ENCODE results near the gene PCDH9. TPM values are rescaled to one million over a fixed set of nuclear protein-coding genes. Genes with fewer than 3 reads are reported as not detected.

Gene PCDH9
- total and polyA plus RNA-seq, 10 of the 15 experiments (the other 5 are each of a cell fraction or from before 2014, with no cell fraction given) = 0.02 to 2.3 (median 0.05) TPM; not detected in 1

DNA sequence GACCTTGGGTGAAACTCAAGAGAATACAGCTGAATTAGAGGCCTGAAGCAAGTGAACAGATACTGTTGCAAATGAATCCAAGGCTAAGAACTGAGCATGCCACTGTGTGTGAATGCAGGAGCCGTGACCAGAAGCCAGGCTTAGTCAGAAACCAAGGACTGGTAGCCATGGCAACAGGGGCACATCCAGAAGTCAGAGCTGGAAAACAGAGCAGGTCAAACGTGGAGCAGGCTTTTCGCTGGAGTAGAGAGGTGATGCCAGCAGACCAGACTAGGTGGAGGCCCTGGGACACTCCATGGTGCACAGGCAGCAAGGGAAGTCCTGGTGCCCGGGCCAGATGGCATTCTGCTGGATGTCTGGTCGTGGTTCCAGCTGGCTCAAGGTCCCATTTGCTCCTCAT lies 564.1 kb downstream of the PCDH9 start:
- FAIRE-seq (no peak), DNase-seq (ENCODE audit: low read depth, low spot score) (no peak), ATAC-seq (0 out of 3 replicates have a peak, but pooled peaks have one; percentile 18)
- H3K27me3 ChIP-seq (replicated peaks in 1 of 2; ENCODE audit: control insufficient read depth in 2 of 2, insufficient read depth in 2 of 2, low read length in 1 of 2) = no peaks in the 10 kb centered on the region
- no peaks in the 10 kb centered on the region for H4K20me1 ChIP-seq (ENCODE audit: control insufficient read depth, insufficient read depth)
- H3K4me1 ChIP-seq (ENCODE audit: control insufficient read depth, insufficient read depth, low read length) = no peaks in the 10 kb centered on the region
- ChIA-PET POLR2A (no interaction called here), RAD21 (ENCODE audit: unreplicated experiment) (no interaction called here), SMC1A (ENCODE audit: uncharacterized antibody, unreplicated experiment) (interaction anchor here (0.8 kb wide), 1 partner anchor 15 kb away, joined by 4 read pairs; no protein-coding TSS in a partner anchor), CTCF (interaction anchor here (0.6 kb wide), 1 partner anchor 530 kb away, joined by 3 read pairs; no protein-coding TSS in a partner anchor)
- no peaks in the 10 kb centered on the region for H3K36me3 ChIP-seq (ENCODE audit: control insufficient read depth in 2 of 2, insufficient read depth in 2 of 2, low read length in 1 of 2)
- no peak overlapping the region for H3K4me2 ChIP-seq (ENCODE audit: control insufficient read depth, insufficient read depth)
- BruUV-seq (replicated peaks) = no TSS peak
- in situ Hi-C loops (cut with MboI) (no loop called here), intact Hi-C loops (cut with micrococcal nuclease; ENCODE audit: unreplicated experiment) (no loop called here)
- H2AFZ ChIP-seq (ENCODE audit: control insufficient read depth, low read depth, low read length) = no peak overlapping the region
- H3K79me2 ChIP-seq (ENCODE audit: control insufficient read depth, insufficient read depth, low read length) = no peaks in the 10 kb centered on the region
- 7% methylated on average over 5 of the region's 5 CpGs for WGBS (ENCODE audit: insufficient coverage, insufficient replicate concordance, low lambda C conversion rate, missing lambda C conversion rate)
- TF ChIP-seq, protein P1, sequence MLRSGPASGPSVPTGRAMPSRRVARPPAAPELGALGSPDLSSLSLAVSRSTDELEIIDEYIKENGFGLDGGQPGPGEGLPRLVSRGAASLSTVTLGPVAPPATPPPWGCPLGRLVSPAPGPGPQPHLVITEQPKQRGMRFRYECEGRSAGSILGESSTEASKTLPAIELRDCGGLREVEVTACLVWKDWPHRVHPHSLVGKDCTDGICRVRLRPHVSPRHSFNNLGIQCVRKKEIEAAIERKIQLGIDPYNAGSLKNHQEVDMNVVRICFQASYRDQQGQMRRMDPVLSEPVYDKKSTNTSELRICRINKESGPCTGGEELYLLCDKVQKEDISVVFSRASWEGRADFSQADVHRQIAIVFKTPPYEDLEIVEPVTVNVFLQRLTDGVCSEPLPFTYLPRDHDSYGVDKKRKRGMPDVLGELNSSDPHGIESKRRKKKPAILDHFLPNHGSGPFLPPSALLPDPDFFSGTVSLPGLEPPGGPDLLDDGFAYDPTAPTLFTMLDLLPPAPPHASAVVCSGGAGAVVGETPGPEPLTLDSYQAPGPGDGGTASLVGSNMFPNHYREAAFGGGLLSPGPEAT (IDR thresholded peaks at IDR 0.05; ENCODE audit: low read depth) = no peak
- TF ChIP-seq YBX1 (IDR thresholded peaks at IDR 0.05) (no peak), POLR2A (IDR thresholded peaks at IDR 0.05; ENCODE audit: low read depth, low read length) (no peak), HDAC6 (IDR thresholded peaks at IDR 0.05; ENCODE audit: unreplicated experiment) (no peak), ZNF217 (IDR thresholded peaks at IDR 0.05) (no peak), RUNX3 (IDR thresholded peaks at IDR 0.05; ENCODE audit: low read length) (no peak), RELA (IDR thresholded peaks at IDR 0.05; ENCODE audit: borderline replicate concordance, partially characterized antibody) (no peak), TCF3 (IDR thresholded peaks at IDR 0.05; ENCODE audit: borderline replicate concordance, insufficient read depth, low read depth, low read length) (no peak), NKRF (conservative IDR thresholded peaks at IDR 0.05) (no peak), TCF7 (IDR thresholded peaks at IDR 0.05; ENCODE audit: borderline replicate concordance) (no peak), BCLAF1 (IDR thresholded peaks at IDR 0.05) (no peak), WRNIP1 (IDR thresholded peaks at IDR 0.05; ENCODE audit: borderline replicate concordance, low read depth, low read length) (no peak), MEF2B (IDR thresholded peaks at IDR 0.05; ENCODE audit: partially characterized antibody, poor library complexity, severe bottlenecking) (no peak), ZNF622 (IDR thresholded peaks at IDR 0.05) (no peak), FOS (IDR thresholded peaks at IDR 0.05; ENCODE audit: borderline replicate concordance, extremely low read depth, insufficient read length) (no peak)
- TF ChIP-seq, protein P2, sequence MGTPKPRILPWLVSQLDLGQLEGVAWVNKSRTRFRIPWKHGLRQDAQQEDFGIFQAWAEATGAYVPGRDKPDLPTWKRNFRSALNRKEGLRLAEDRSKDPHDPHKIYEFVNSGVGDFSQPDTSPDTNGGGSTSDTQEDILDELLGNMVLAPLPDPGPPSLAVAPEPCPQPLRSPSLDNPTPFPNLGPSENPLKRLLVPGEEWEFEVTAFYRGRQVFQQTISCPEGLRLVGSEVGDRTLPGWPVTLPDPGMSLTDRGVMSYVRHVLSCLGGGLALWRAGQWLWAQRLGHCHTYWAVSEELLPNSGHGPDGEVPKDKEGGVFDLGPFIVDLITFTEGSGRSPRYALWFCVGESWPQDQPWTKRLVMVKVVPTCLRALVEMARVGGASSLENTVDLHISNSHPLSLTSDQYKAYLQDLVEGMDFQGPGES (IDR thresholded peaks at IDR 0.05) = no peak
- TF ChIP-seq, protein P3, sequence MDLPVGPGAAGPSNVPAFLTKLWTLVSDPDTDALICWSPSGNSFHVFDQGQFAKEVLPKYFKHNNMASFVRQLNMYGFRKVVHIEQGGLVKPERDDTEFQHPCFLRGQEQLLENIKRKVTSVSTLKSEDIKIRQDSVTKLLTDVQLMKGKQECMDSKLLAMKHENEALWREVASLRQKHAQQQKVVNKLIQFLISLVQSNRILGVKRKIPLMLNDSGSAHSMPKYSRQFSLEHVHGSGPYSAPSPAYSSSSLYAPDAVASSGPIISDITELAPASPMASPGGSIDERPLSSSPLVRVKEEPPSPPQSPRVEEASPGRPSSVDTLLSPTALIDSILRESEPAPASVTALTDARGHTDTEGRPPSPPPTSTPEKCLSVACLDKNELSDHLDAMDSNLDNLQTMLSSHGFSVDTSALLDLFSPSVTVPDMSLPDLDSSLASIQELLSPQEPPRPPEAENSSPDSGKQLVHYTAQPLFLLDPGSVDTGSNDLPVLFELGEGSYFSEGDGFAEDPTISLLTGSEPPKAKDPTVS (IDR thresholded peaks at IDR 0.05; ENCODE audit: low read depth, low read length) = no peak
- H3K9me3 ChIP-seq (replicated peaks; ENCODE audit: control insufficient read depth, insufficient read depth, low read length) = no peaks in the 10 kb centered on the region
- H3K4me3 ChIP-seq = no peak overlapping the region
- H3K9ac ChIP-seq (ENCODE audit: control insufficient read depth, insufficient read depth, low read length) = no peak overlapping the region
- H3K27ac ChIP-seq (ENCODE audit: control insufficient read depth, insufficient read depth) = no peak overlapping the region
